ENCODE measurements around the gene ABHD15. TPM values are rescaled to one million over a fixed set of nuclear protein-coding genes. Genes with fewer than 3 reads are reported as not detected.

The ABHD15 gene
- 1 to 10 TPM; 3.1 to 5.1 (median 4.0) TPM for polyA plus RNA-seq (ENCODE audit: insufficient read length in 10 of 10)
- long read RNA-seq, donor 1, partial matches to known transcripts, result 23 of 39 reads
- long read RNA-seq, donor 1, other reads (novel, unspliced or antisense), result 16 of 39 reads
- long read RNA-seq, donor 2, partial matches to known transcripts, result 9 of 22 reads
- long read RNA-seq, donor 2, other reads (novel, unspliced or antisense), result 13 of 22 reads
- long read RNA-seq, donor 3, result 0 reads
- long read RNA-seq, donor 4, partial matches to known transcripts, result 0 of 1 reads
- long read RNA-seq, donor 4, other reads (novel, unspliced or antisense), result 0 of 1 reads
- long read RNA-seq, donor 5, partial matches to known transcripts, result 30 of 59 reads
- long read RNA-seq, donor 5, other reads (novel, unspliced or antisense), result 28 of 59 reads
- long read RNA-seq, donor 6, partial matches to known transcripts, result 47 of 49 reads
- long read RNA-seq, donor 6, other reads (novel, unspliced or antisense), result 0 of 49 reads
- long read RNA-seq, donor 7, partial matches to known transcripts, result 41 of 43 reads
- long read RNA-seq, donor 7, other reads (novel, unspliced or antisense), result 0 of 43 reads
- long read RNA-seq, donor 8, result 0 reads
- long read RNA-seq, donor 9, result 0 reads

GRCh38 chr17:29566473-29567303, at the start of gene ABHD15:
Gene ABHD15, minus strand, starts transcription at chr17:29567037. Its CDS starts 71 bp downstream, at chr17:29566966.
- peak; percentile 36 to 77 (median 57) for DNase-seq

DNA sequence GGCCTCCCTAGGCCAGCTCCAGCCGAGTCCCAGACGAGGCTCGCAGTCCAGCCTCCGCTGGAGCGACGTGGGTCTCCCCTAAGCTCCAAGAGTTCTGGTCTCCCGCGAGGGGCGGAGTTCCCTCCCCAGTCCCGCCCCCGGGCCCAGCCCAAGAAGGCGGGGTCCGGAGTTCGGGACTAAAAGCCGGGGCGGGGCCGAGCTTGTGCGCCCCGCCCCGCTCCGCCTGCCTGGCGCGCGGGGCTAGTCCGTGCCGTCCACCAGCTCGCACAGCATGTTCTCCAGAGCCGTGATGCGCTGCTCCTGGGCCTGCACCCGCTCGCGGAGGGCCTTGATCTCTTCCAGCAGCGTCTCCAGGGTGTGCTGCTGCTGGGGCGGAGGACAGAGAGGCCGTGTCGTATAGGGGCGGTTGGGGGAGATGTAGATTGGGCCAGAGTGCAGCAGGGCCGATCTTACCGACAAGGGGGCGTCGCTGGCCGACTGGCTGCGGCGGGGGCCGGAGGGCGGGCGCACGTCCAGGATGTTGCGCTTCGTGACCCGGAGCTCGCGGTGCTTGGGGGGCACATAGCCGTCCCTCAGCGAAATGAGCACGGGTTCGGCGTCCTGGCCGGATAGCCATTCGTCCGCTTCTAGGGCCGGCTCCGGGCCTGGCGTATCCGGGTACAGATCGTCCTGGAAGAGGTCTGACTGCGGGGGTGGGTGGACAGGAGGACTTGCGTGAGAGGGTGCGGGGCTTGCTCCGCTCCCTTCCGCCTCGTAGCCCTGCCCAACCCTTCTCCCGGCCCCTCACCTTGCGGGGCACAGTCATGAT, 48.9 kb upstream of the ABHD15 start:
- DNase-seq, result peak; percentile 85 to 95 (median 92)

GRCh38 chr17:29615048-29615385, 48.2 kb upstream of the ABHD15 start:
- DNase-seq, result no peak

- DNase-seq, result peak in 1 of 3 donors; percentile 21
These were observed 47.7 kb upstream of the ABHD15 start for GRCh38 chr17:29614349-29615047.

DNA sequence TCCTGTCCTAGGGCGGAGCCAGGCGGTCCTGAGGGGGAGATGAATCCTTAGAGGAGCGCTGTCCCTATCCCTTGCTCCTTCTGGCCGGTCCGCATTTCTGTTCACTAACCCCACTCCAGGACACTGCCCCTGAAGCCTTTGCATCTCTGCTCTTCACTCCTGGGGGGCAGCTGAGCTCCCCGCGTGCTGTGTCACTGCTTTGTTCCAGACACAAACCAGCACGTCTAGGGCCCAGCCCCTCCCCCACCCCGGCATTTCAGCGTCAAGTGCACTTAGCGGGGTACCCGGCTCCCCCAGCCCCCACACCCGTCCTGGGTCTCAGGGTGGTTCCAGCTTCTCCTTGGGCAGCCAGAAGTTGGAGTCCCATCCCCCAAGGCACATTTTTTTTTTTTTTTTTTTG, 47.0 kb upstream of the ABHD15 start:
- no peak for DNase-seq

GRCh38 chr17:29613352-29613837, 46.6 kb upstream of the ABHD15 start:
- peak; percentile 87 to 97 (median 95) for DNase-seq

GRCh38 chr17:29612404-29613280, 45.8 kb upstream of the ABHD15 start:
- DNase-seq, result no peak

DNA sequence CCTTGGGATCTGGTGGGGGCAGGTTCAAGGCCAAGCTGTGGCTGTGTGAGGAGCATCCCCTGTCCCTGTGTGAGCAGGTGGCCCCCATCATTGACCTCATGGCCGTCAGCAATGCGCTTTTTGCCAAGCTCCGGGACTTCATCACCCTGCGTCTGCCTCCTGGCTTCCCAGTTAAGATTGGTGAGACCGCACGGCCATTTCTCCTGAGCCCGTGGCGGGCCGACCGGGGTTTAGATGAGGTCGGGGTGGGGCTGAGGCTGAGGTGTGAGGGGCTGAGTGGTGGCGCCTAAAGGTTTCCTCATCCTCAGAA, 45.2 kb upstream of the ABHD15 start:
- no peak for DNase-seq

- DNase-seq, result peak in 1 of 3 donors; percentile 11
These were observed 44.7 kb upstream of the ABHD15 start for GRCh38 chr17:29611351-29612093.

DNA sequence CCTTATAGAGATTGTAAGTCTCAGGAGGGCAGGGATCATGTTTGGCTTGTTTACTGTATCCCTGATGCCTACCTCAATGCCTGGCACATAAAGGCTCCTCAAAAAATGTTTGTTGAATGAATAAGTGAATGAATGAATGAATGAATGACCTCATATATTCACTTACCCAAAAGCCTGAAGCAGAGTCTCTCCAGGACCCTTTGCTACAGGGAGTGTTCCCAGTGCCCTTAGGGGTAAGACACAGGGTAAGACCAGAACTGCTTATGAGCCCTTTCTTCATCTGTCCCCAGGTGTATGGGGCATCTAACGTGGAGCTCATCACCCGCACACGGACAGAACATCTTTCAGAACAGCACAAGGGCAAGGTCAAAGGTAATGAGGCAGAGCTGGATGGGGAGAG, 43.6 kb upstream of the ABHD15 start:
- no peak for DNase-seq

- DNase-seq, result no peak
These were observed 42.1 kb upstream of the ABHD15 start for GRCh38 chr17:29608986-29609385.

GRCh38 chr17:29607557-29608195, 40.8 kb upstream of the ABHD15 start:
- no peak for DNase-seq

GRCh38 chr17:29603109-29603674, 36.4 kb upstream of the ABHD15 start:
- peak in 2 of 3 donors; percentile 80 to 87 for DNase-seq

DNA sequence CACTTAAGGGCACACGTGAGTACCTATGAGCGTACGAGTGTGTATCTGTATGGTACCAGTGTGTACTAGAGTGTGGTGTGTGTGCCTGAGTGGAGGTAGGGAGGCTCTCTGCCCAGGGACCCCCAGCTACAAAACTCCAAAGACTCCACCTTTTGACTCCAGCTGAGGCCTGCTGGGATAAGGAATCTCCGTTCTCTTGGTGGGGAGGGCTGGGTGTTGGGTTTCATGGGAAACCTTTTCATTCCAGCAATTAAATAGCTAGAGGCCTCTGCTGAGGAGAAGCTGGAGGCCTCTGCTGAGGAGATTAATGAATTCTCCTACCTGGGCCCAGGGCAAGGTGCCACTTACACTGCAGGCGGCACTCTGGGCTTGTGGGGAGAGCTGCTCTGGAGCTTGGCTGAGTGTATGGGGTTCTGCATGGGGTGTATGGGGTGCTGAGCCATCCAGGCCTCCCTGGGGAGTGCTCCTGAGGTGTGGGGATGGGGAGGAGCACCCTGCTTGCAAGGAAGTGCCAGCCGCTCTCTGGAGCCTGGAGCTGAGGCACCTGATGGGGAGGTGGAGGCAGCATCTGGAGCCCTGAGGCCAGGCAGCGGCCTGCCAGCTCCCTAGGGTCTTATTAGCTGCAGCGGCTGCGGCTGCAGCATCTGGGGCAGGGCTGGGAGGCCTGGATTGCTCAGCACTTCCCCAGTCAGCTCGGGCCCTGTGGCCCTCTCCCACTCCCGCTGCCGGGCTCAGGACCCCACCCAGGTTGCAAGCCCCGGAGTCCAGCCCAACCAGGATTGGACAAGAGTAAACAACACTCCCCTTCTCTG, 30.7 kb upstream of the ABHD15 start:
- DNase-seq, result no peak

- DNase-seq, result no peak
These were observed 30.0 kb upstream of the ABHD15 start for GRCh38 chr17:29596811-29597210.

DNA sequence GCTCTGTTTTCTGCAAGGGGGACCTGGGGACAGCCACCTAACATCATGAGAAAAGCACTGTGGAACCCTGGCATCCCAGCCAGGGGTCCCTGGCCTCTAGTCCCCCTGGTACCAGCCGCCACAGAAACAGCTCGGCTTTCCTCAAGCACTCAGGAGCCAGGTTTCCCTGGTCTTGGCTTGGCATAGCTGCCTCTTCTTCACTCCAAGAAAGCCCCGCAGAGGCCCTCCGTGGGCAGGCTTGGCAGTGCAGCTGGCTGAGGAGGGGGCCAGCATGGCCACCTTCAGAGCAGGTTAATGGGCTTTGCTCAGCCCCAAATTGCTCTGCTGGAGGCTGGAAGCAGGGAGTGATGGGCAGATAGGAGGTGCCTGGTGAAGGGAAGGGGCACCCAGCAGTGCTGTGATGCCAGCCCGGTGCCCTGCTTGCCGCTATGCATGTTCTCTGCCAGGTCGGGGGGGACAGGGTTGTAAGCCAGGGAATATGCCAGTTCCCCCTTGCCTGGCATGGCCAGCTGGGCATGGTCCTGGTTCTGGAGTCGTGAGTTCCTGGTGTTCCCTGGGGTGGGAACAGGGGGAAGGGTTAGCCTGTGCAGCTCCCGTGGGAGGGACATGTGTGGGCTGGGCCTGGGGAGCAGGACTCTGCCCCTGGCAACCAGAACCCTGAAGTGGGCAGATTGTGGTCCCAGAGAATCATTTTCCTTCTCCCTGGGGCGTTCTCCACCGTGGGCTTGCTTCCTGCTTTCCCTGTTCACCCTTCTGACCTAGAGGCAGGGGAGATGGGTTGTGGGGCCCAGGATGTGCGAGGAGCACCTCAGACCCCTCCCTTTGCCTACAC, 29.3 kb upstream of the ABHD15 start:
- DNase-seq, result no peak

Measured in muscle of back (tissue), 13 donors.